ELF-1 (cell line): ENCODE data around the gene DIAPH2.
"Not testable (repeated sequence)": the region's sequence is repeated elsewhere in the genome, so short reads cannot be mapped to it uniquely, and the experiment has no call there.

ENCODE experiments used
- DNase-seq: peaks from one replicate; pipeline ENCODE4 v3.0.0-alpha.2; 2016; ENCODE audit warnings: low read depth, low spot score

The DIAPH2 gene

GRCh38 chrX:96684339-96685209 lies at the start of gene DIAPH2:
DIAPH2 (plus strand) TSS chrX:96684842.
- DNase-seq, result peak; percentile 95

GRCh38 chrX:96650023-96650422 lies 34.6 kb upstream of the DIAPH2 start:
- DNase-seq, result no peak

- no peak for DNase-seq
Observed at GRCh38 chrX:96655947-96656623, 28.6 kb upstream of the DIAPH2 start.

- DNase-seq, result no peak
Observed at GRCh38 chrX:96682516-96682915, 2.1 kb upstream of the DIAPH2 start.

- no peak for DNase-seq
Observed at GRCh38 chrX:96683997-96684338, 674 bp upstream of the DIAPH2 start.

- peak; percentile 56 for DNase-seq
Observed at GRCh38 chrX:96685210-96686099, 813 bp downstream of the DIAPH2 start.

GRCh38 chrX:96687776-96688175 lies 3.1 kb downstream of the DIAPH2 start:
- DNase-seq, result no peak

- no peak for DNase-seq
Observed at GRCh38 chrX:96688789-96689188, 4.1 kb downstream of the DIAPH2 start.

GRCh38 chrX:96689991-96690390 lies 5.3 kb downstream of the DIAPH2 start:
- DNase-seq, result no peak

GRCh38 chrX:96692454-96692853 lies 7.8 kb downstream of the DIAPH2 start:
- no peak for DNase-seq

GRCh38 chrX:96692890-96693289 lies 8.2 kb downstream of the DIAPH2 start:
- no peak for DNase-seq

GRCh38 chrX:96693407-96693806 lies 8.8 kb downstream of the DIAPH2 start:
- DNase-seq, result no peak

GRCh38 chrX:96696462-96696861 lies 11.8 kb downstream of the DIAPH2 start:
- DNase-seq, result no peak

GRCh38 chrX:96700625-96701024 lies 16.0 kb downstream of the DIAPH2 start:
- no peak for DNase-seq

GRCh38 chrX:96703379-96703778 lies 18.7 kb downstream of the DIAPH2 start:
- DNase-seq, result no peak

GRCh38 chrX:96703816-96704215 lies 19.2 kb downstream of the DIAPH2 start:
- peak; percentile 54 for DNase-seq

GRCh38 chrX:96704629-96705028 lies 20.0 kb downstream of the DIAPH2 start:
- DNase-seq, result no peak

GRCh38 chrX:96705905-96706304 lies 21.3 kb downstream of the DIAPH2 start:
- no peak for DNase-seq

GRCh38 chrX:96707804-96708203 lies 23.2 kb downstream of the DIAPH2 start:
- no peak for DNase-seq

- no peak for DNase-seq
Observed at GRCh38 chrX:96710031-96710430, 25.4 kb downstream of the DIAPH2 start.

GRCh38 chrX:96713303-96713702 lies 28.7 kb downstream of the DIAPH2 start:
- DNase-seq, result no peak

GRCh38 chrX:96714393-96714792 lies 29.8 kb downstream of the DIAPH2 start:
- not testable (repeated sequence) for DNase-seq
